ENCODE measurements around the gene RPS28.

The RPS28 gene

DNA sequence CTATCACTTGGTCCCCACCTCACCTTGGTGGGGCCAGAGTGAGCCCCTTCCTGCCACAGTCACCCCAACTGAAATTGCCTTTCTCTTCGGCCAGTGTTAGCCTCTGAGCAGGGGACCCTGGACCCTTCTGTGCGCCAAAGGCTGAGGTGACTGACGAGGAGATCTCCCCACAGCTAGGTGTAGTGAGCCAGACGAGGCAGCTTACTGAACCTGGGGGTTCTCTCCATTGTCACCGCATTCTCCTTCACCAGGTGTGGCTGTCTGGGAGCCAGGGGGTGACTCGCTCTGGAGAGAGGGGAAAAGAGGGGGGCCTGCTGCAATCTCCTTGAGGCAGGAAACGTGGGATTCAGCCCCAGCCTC, 1.3 kb downstream of the RPS28 start:
- DNase-seq (ENCODE audit: low read depth) = no peak
- H3K4me3 ChIP-seq (ENCODE audit: low read depth, low read length) = peak overlapping the region; percentile 94
- TF ChIP-seq, protein P1, sequence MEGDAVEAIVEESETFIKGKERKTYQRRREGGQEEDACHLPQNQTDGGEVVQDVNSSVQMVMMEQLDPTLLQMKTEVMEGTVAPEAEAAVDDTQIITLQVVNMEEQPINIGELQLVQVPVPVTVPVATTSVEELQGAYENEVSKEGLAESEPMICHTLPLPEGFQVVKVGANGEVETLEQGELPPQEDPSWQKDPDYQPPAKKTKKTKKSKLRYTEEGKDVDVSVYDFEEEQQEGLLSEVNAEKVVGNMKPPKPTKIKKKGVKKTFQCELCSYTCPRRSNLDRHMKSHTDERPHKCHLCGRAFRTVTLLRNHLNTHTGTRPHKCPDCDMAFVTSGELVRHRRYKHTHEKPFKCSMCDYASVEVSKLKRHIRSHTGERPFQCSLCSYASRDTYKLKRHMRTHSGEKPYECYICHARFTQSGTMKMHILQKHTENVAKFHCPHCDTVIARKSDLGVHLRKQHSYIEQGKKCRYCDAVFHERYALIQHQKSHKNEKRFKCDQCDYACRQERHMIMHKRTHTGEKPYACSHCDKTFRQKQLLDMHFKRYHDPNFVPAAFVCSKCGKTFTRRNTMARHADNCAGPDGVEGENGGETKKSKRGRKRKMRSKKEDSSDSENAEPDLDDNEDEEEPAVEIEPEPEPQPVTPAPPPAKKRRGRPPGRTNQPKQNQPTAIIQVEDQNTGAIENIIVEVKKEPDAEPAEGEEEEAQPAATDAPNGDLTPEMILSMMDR (IDR thresholded peaks at IDR 0.05; ENCODE audit: control insufficient read depth, extremely low read depth, insufficient read depth) = no peak

DNA sequence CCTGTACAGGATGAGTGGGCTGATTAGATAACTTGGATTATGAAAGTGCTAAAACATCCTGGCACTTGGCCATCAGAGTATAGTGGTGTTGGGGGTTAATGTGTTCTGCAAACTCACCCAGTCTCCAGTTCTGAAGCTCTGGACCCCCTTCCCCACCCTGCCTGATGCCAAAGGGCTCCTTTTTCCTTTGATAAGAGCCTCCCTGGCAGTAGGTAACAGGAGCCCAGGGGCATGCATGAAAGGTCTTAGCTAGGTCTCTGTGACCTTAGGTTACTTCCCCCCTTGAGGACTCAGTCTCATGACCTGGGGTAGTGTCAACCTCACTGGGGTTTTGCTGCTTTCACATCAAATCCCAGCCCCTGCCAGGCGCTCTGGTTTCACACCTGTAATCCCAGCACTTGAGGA, 2.5 kb downstream of the RPS28 start:
- H3K4me3 ChIP-seq (ENCODE audit: low read depth, low read length) = no peak overlapping the region
- no peak for DNase-seq (ENCODE audit: low read depth)
- TF ChIP-seq, protein P1 (IDR thresholded peaks at IDR 0.05; ENCODE audit: control insufficient read depth, extremely low read depth, insufficient read depth) = no peak

DNA sequence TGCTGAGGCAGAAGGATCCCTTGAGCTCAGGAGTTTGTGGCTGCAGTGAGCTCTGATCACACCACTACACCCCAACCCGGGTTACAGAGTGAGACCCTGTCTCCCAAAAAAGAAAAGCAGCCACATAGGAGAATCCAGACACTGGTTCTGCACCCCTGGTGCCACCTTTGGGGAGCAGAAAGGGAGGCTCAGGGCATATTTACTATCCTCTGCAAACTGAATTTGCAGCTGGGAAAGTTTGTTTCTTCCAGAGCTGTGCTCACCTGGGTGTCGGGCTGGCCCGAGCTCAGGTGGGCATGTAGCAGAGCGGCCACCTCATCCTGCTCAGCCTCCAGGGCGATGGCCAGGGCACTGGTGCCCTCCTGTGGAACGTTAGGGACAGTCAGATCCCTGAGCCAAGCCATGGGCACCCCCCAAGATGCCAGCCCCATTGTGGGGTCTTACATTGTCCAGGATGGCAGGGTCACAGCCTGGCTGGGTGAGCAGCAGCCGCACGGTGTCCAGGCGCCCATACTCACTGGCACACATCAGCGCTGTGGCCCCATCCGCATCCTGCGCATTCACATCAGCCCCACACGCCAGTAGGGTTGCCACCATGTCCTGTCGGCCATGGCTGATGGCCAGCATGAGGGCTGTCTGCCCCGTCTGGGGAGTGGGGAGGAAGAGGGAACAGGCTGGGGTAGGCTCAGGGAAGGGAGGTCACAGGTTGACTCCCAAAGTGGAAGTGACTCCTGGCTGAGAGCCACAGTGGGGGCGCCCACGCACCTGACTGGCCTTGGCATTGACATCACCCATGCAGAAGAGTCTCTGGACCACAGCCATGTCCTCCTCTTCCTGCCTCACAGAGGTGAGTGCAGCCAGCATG, 3.1 kb downstream of the RPS28 start:
- TF ChIP-seq, protein P1 (IDR thresholded peaks at IDR 0.05; ENCODE audit: control insufficient read depth, extremely low read depth, insufficient read depth) = 0 out of 2 replicates have a peak, but pooled peaks have one; percentile 5
- H3K4me3 ChIP-seq (ENCODE audit: low read depth, low read length) = no peak overlapping the region
- DNase-seq (ENCODE audit: low read depth) = no peak

DNA sequence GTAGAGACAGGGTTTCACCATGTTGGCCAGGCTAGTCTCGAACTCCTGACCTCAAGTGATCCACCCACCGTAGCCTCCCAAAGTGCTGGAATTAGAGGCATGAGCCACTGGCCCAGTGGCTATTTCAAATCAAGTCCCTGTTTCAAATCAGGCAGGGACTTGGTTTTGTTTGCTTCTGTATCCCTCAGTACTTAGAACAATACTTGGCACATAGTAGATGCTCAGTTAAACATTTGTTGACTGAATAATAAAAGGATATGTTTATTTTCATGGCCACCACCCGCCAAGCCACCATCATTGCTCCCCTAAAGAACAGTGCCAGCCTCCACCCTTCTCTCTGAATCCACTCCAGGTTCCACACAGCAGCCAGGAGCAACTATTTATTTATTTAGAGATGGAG, 4.2 kb downstream of the RPS28 start:
- H3K4me3 ChIP-seq (ENCODE audit: low read depth, low read length) = no peak overlapping the region
- TF ChIP-seq, protein P1 (IDR thresholded peaks at IDR 0.05; ENCODE audit: control insufficient read depth, extremely low read depth, insufficient read depth) = no peak
- DNase-seq (ENCODE audit: low read depth) = no peak

DNA sequence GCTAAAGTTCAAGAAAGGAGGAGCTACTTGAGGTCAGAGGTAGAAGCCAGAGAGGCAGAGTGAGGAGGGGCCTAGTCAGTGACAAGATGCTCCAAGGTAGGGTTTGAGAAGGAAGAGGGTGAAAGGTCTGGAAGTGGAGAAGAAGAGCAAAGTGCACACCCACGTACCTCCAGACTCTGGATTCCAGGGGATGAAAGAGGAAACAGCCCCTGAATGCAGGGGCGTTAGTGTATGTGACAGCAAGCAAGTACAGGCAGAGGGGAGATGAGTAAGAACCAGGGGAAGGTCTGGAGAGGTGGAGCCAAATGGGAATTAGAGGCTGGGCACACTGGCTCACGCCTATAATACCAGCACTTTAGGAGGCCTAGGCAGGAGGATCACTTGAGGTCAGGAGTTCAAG, 8.7 kb downstream of the RPS28 start:
- no peak for DNase-seq (ENCODE audit: low read depth)
- H3K4me3 ChIP-seq (ENCODE audit: low read depth, low read length) = no peak overlapping the region
- TF ChIP-seq, protein P1 (IDR thresholded peaks at IDR 0.05; ENCODE audit: control insufficient read depth, extremely low read depth, insufficient read depth) = no peak

DNA sequence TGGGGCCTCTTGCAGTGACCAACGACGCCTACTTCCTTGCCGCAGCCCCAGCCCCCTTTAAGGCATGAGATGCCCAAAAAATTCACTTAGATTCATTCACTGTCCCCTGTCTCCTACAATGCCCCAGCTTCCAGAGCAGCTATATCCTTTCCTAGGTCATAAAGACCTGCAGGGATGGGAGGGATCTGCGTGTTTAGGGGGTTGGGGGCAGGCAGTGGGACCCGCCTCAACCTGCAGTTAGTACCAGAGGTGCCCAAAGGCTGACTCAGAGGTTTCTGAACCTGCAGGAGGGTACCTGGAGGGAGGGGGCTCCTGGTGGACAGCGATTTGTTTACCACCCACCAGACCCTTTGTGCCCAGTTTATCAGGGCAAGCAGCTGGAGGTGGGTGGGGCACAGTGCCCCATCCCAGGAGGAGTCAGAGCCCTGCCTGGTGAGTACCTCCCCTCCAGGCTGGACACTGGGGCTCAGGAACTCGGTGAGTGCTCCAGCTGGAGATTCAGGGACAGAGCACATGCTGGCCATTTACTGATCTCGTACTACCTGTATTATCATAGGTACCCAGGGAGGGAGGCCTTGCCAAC, 10.1 kb downstream of the RPS28 start:
- no peak overlapping the region for H3K4me3 ChIP-seq (ENCODE audit: low read depth, low read length)
- no peak for DNase-seq (ENCODE audit: low read depth)
- TF ChIP-seq, protein P1 (IDR thresholded peaks at IDR 0.05; ENCODE audit: control insufficient read depth, extremely low read depth, insufficient read depth) = no peak
